CD4-positive, CD25-positive, alpha-beta regulatory T cell (primary cell): Measurements from ENCODE around the gene MMS19. TPM values are rescaled to one million over a fixed set of nuclear protein-coding genes. Genes with fewer than 3 reads are reported as not detected.

Source experiments
- ATAC-seq, 2 donors: fragments of 150-1000 bp; cut with Tn5 transposase; one replicate each; pipeline ENCODE4 v1.10.0; 2021; ENCODE audit warnings: low read depth in 2 of 2, moderate number of reproducible peaks in 2 of 2, moderate library complexity in 1 of 2
- DNase-seq, 3 donors: peaks; one replicate each; pipeline versions ENCODE4 v3.0.0 to v3.0.0-alpha.2; 2012 to 2022; ENCODE audit warnings: mixed read lengths in 1 of 3
- H3K27ac ChIP-seq: one replicate; pipeline ENCODE4 v1.7.0; 2013; ENCODE audit warnings: mild to moderate bottlenecking, low read length; ENCODE audit not compliant: insufficient read depth, poor library complexity, severe bottlenecking
- H3K27me3 ChIP-seq: one replicate; pipeline ENCODE4 v1.7.0; 2013; ENCODE audit warnings: low read length; ENCODE audit not compliant: control insufficient read depth, insufficient read depth
- H3K36me3 ChIP-seq: one replicate; pipeline ENCODE4 v1.7.0; 2013; ENCODE audit warnings: mild to moderate bottlenecking, low read length, moderate library complexity; ENCODE audit not compliant: control insufficient read depth, insufficient read depth
- H3K4me1 ChIP-seq: 2 replicates; pipeline ENCODE4 v1.7.0; 2013; ENCODE audit warnings: mild to moderate bottlenecking, low read length; ENCODE audit not compliant: insufficient read depth, control insufficient read depth, poor library complexity, severe bottlenecking
- H3K4me3 ChIP-seq: one replicate; pipeline ENCODE4 v1.7.0; 2013; ENCODE audit warnings: low read depth, mild to moderate bottlenecking, low read length, moderate library complexity
- H3K9me3 ChIP-seq, 2 experiments: 1 replicate in 1 of 2; 2 replicates in 1 of 2; pipeline ENCODE4 v1.7.0; 2013; ENCODE audit warnings: low read length in 2 of 2, mild to moderate bottlenecking in 1 of 2, moderate library complexity in 1 of 2; ENCODE audit not compliant: control insufficient read depth in 2 of 2
- H3K27ac Mint-ChIP-seq, 3 donors: one replicate each; pipeline ENCODE4 v1.8.0; 2020 to 2022; ENCODE audit warnings: mild to moderate bottlenecking in 3 of 3, mixed read lengths in 3 of 3, moderate library complexity in 2 of 3
- H3K27me3 Mint-ChIP-seq: one replicate; pipeline ENCODE4 v1.8.0; 2022; ENCODE audit warnings: mild to moderate bottlenecking, mixed read lengths
- H3K36me3 Mint-ChIP-seq: one replicate; pipeline ENCODE4 v1.8.0; 2020; ENCODE audit warnings: mixed read lengths
- H3K4me1 Mint-ChIP-seq, 4 donors: one replicate each; pipeline ENCODE4 v1.8.0; 2020 to 2022; ENCODE audit warnings: mixed read lengths in 4 of 4, mild to moderate bottlenecking in 1 of 4
- H3K4me3 Mint-ChIP-seq, 4 donors: one replicate each; pipeline ENCODE4 v1.8.0; 2020 to 2022; ENCODE audit warnings: mild to moderate bottlenecking in 4 of 4, mixed read lengths in 4 of 4, moderate library complexity in 3 of 4
- H3K9me3 Mint-ChIP-seq, 7 donors: one replicate each; pipeline ENCODE4 v1.8.0; 2020 to 2022; ENCODE audit warnings: mixed read lengths in 7 of 7, mild to moderate bottlenecking in 3 of 7, moderate library complexity in 2 of 7
- polyA plus RNA-seq, 4 donors: library from polyadenylated mRNA; unstranded; fragments of 300-500 nt; fragmentation: Illumina TruSeq; gene quantifications; one replicate each; pipeline ENCODE4 v1.2.3, GENCODE V29; 2021
- total RNA-seq: library from RNA; stranded (reverse); gene quantifications from one replicate; pipeline ENCODE4 v1.2.3, GENCODE V29; 2022

Gene MMS19
- total and polyA plus RNA-seq, 5 donors from 2014 or later, result 26.7 to 59.6 (median 36.2) TPM

DNA sequence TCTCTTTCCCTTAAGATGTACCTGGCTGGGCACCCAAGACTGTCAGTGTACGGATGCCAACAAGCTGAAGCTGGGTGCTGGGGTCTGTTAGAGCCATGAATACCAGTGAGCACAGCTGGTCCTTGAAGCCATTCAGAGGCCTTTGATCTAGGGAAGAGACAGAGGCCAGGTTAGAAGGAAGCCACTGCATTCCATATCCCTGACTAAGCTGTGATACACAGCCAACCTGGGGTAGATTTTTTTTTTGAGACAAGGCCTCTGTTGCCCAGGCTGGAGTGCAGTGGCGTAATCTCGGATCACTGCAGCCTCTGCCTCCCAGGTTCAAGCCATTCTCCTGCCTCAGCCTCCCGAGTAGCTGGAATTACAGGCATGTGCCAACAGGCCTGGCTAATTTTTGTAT, 31.5 kb downstream of the MMS19 start:
- Mint-ChIP-seq H3K4me3 (no peak overlapping the region), H3K27ac (no peak overlapping the region), H3K27me3 (no peaks in the 10 kb centered on the region), H3K9me3 (no peaks in the 10 kb centered on the region), H3K4me1 (peaks cover 0 to 4% (median 0%) of the 10 kb centered on the region in 4 donors), H3K36me3 (peaks cover 25% of the 10 kb centered on the region)
- Histone ChIP-seq H3K36me3 (peaks cover 85% of the 10 kb centered on the region), H3K27ac (no peak overlapping the region), H3K4me1 (no peaks in the 10 kb centered on the region), H3K9me3 (no peaks in the 10 kb centered on the region), H3K4me3 (no peak overlapping the region), H3K27me3 (no peaks in the 10 kb centered on the region)
- ATAC-seq (no peak), DNase-seq (no peak)

DNA sequence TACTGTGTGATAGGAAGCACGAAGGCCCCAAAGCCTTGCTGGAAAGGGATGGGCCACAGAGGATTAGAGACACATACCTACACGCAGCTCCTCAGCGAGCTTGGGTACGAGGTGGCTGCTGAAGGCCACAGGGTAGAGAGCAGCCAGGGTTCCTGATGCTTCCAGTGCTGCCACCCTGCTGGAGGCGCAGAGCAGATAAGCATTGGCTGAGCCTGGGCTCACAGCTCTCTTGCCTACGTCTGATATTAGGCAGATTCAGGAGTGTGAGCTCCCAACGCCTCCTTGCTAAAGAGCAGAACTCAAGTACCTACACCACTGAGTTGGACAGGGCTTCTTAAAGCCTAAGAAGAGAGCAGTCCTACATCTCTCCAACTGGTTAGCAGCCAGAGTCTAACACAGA, 32.2 kb downstream of the MMS19 start:
- DNase-seq, result no peak
- H3K27ac ChIP-seq, result no peak overlapping the region
- H3K36me3 ChIP-seq, result peaks cover 93% of the 10 kb centered on the region
- H3K27me3 ChIP-seq, result no peaks in the 10 kb centered on the region
- Mint-ChIP-seq H3K27me3 (no peaks in the 10 kb centered on the region), H3K4me3 (no peak overlapping the region), H3K9me3 (no peaks in the 10 kb centered on the region), H3K36me3 (peaks cover 27% of the 10 kb centered on the region), H3K27ac (no peak overlapping the region), H3K4me1 (peaks cover 0 to 4% (median 0%) of the 10 kb centered on the region in 4 donors)
- no peaks in the 10 kb centered on the region for H3K9me3 ChIP-seq
- no peaks in the 10 kb centered on the region for H3K4me1 ChIP-seq
- no peak overlapping the region for H3K4me3 ChIP-seq
- no peak for ATAC-seq

DNA sequence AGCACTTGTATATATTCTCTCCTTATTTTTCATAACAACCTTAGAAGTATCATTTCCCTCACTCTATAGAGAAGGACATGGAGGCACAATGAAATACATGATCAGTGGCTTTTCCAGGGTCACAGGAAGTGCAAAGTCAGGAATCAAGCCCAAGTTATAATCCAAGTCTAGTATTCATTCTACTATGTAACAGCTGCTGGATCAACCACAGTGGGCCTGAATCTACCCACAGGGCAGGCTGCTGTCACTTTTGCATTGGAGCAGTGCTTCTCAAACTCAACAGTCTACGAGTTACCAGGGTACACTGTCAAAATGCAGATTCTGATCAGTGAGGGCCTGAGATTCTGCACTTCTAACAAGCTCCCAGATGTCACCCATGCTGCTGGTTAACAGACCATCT, 34.0 kb downstream of the MMS19 start:
- no peak overlapping the region for H3K4me3 Mint-ChIP-seq
- no peaks in the 10 kb centered on the region for H3K9me3 Mint-ChIP-seq
- H3K4me1 ChIP-seq, result no peaks in the 10 kb centered on the region
- H3K4me1 Mint-ChIP-seq, result peaks cover 0 to 4% (median 0%) of the 10 kb centered on the region in 4 donors
- H3K4me3 ChIP-seq, result no peak overlapping the region
- no peaks in the 10 kb centered on the region for H3K9me3 ChIP-seq
- no peaks in the 10 kb centered on the region for H3K27me3 Mint-ChIP-seq
- DNase-seq (no peak), ATAC-seq (no peak)
- H3K36me3 Mint-ChIP-seq, result peaks cover 35% of the 10 kb centered on the region
- H3K27me3 ChIP-seq, result no peaks in the 10 kb centered on the region
- peaks cover 94% of the 10 kb centered on the region for H3K36me3 ChIP-seq
- peak overlapping the region in 2 of 3 donors; percentile 15 to 60 for H3K27ac Mint-ChIP-seq
- no peak overlapping the region for H3K27ac ChIP-seq

DNA sequence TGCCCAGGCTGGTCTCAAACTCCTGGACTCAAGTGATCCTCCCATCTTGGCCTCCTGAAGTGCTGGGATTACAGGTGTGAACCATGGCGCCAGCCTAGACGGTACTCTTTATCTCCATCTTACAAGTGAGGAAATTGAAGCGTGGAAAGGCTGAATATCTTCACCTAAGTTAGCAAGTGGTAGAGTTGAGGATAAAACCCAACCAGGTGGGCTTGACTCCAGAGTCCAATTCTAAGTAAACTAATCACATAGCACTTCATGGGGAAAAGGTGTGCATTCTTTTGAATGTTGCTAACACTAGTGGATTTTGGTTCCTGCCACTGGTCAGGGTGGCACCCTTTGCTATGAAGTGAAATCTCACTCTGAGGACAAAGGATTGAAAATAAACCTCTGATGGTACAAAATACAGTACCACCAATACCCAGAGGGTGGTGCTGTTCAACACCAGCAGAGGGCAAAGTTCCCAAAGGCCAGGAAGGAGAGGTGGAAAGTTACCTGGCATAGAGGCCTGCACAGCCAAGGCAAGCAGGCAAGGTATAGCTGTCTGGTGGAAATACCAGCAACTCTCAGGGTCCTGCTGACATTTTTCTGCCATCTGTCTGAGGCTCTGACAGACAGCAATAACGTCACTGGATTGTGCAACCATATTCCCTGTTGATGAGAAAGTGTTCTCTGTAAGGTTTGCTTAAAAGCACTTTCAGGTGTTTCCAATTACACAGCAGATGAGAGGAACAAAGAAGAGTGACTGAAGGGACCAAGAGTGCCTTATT, 34.7 kb downstream of the MMS19 start:
- Mint-ChIP-seq H3K9me3 (no peaks in the 10 kb centered on the region), H3K27ac (peak overlapping the region in 2 of 3 donors; percentile 51 to 60), H3K36me3 (peaks cover 41% of the 10 kb centered on the region), H3K4me1 (peaks cover 0 to 4% (median 0%) of the 10 kb centered on the region in 4 donors), H3K27me3 (no peaks in the 10 kb centered on the region), H3K4me3 (no peak overlapping the region)
- no peaks in the 10 kb centered on the region for H3K27me3 ChIP-seq
- ATAC-seq (peak; percentile 49 to 52), DNase-seq (peak; percentile 13 to 53 (median 40))
- no peak overlapping the region for H3K27ac ChIP-seq
- peaks cover 94% of the 10 kb centered on the region for H3K36me3 ChIP-seq
- no peak overlapping the region for H3K4me3 ChIP-seq
- no peaks in the 10 kb centered on the region for H3K4me1 ChIP-seq
- H3K9me3 ChIP-seq, result no peaks in the 10 kb centered on the region

DNA sequence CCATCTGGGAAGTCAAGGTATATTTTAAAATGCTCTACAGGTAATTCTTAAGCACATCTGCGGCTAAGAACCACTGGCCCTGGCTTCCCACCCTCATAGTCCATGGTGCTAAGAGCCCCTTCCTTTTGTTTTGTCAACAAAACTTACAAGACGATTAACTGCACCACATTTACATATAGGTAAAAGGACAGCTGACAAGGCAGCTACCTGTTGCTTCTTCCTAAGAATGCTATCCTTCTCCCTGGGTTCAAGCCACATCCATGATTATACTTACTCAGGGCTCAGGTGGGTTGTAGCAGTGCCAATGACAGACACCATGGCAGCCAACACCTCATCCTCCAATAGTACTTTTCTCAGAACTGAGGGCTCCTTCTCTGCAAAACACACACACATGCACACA, 35.9 kb downstream of the MMS19 start:
- H3K27ac Mint-ChIP-seq, result peak overlapping the region in 1 of 3 donors; percentile 41
- no peak overlapping the region for H3K27ac ChIP-seq
- H3K4me1 Mint-ChIP-seq, result peaks cover 0 to 4% (median 2%) of the 10 kb centered on the region in 4 donors
- peaks cover 92% of the 10 kb centered on the region for H3K36me3 ChIP-seq
- H3K36me3 Mint-ChIP-seq, result peaks cover 48% of the 10 kb centered on the region
- no peaks in the 10 kb centered on the region for H3K9me3 Mint-ChIP-seq
- H3K4me3 ChIP-seq, result no peak overlapping the region
- no peaks in the 10 kb centered on the region for H3K27me3 ChIP-seq
- no peaks in the 10 kb centered on the region for H3K4me1 ChIP-seq
- H3K4me3 Mint-ChIP-seq, result no peak overlapping the region
- DNase-seq, result no peak
- no peak for ATAC-seq
- no peaks in the 10 kb centered on the region for H3K9me3 ChIP-seq
- no peaks in the 10 kb centered on the region for H3K27me3 Mint-ChIP-seq

DNA sequence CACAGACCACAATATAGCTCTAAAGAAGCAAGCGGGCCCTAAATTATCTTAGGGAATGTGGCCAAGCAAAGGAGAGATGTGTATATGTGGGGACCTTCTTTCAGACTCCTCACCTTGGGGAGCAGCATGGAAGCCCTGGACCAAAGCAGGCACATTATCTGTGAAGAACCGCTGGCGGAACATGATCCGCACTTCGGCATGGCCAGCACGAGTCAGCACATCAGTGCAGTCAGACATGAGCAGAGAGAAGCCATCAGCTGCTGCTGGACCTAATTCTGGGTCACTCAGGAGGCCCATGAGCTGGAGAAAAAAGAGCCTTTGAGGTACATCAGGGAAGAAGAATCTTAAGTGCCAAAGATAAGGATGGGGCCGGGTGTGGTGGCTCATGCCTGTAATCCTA, 38.3 kb downstream of the MMS19 start:
- peaks cover 0 to 5% (median 3%) of the 10 kb centered on the region in 4 donors for H3K4me1 Mint-ChIP-seq
- H3K36me3 ChIP-seq, result peaks cover 92% of the 10 kb centered on the region
- no peaks in the 10 kb centered on the region for H3K9me3 ChIP-seq
- peaks cover 45% of the 10 kb centered on the region for H3K36me3 Mint-ChIP-seq
- H3K27me3 ChIP-seq, result no peaks in the 10 kb centered on the region
- no peak overlapping the region for H3K4me3 Mint-ChIP-seq
- no peak overlapping the region for H3K4me3 ChIP-seq
- ATAC-seq, result no peak
- H3K9me3 Mint-ChIP-seq, result no peaks in the 10 kb centered on the region
- DNase-seq, result no peak
- no peak overlapping the region for H3K27ac ChIP-seq
- H3K27me3 Mint-ChIP-seq, result no peaks in the 10 kb centered on the region
- H3K4me1 ChIP-seq, result no peaks in the 10 kb centered on the region
- no peak overlapping the region for H3K27ac Mint-ChIP-seq

DNA sequence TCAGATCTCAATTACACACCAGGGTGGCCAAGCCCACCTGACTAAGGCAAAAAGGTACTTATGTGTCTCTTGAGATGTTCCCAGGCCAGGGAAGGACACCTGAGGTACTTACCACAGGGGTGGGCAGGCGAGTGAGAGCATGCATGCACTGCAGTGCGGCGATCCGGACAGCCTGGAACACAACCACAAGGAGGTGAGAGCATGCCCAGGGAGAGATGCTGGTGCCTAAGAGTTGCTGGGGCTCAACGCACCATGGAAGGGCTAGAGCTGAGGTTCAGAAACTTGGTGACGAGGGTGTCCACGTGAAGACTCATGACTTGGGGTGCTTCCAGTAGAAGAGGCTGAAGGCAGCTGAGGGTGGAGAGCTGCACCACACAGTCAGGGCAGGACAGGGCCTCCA, 39.1 kb downstream of the MMS19 start:
- Mint-ChIP-seq H3K9me3 (no peaks in the 10 kb centered on the region), H3K27me3 (no peaks in the 10 kb centered on the region), H3K4me1 (peaks cover 4 to 8% (median 7%) of the 10 kb centered on the region in 4 donors), H3K27ac (no peak overlapping the region), H3K4me3 (no peak overlapping the region), H3K36me3 (peaks cover 41% of the 10 kb centered on the region)
- ATAC-seq, result no peak
- no peaks in the 10 kb centered on the region for H3K9me3 ChIP-seq
- H3K4me1 ChIP-seq, result no peaks in the 10 kb centered on the region
- no peak overlapping the region for H3K27ac ChIP-seq
- no peak overlapping the region for H3K4me3 ChIP-seq
- H3K36me3 ChIP-seq, result peaks cover 89% of the 10 kb centered on the region
- no peaks in the 10 kb centered on the region for H3K27me3 ChIP-seq
- no peak for DNase-seq

DNA sequence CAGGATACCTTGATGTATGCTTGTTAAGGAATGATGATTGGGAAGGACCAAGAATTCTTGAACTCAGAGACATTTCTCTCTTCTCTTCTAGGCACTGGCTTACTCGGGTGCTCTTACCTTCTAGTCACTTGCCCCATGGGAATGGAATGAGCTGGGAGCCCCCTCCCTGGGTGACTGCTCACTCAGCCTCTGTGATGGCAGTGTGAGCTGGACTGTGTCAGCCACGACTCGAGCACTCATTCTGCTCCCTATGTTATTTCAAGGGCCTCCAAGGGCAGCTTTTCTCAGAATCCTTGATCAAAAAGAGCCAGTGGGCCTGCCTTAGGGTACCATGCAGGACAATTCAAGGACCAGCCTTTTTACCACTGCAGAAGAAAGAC, 41.5 kb downstream of the MMS19 start:
- Histone ChIP-seq H3K36me3 (peaks cover 79% of the 10 kb centered on the region), H3K27ac (no peak overlapping the region), H3K9me3 (no peaks in the 10 kb centered on the region), H3K27me3 (no peaks in the 10 kb centered on the region), H3K4me1 (no peaks in the 10 kb centered on the region), H3K4me3 (no peak overlapping the region)
- DNase-seq, result no peak
- Mint-ChIP-seq H3K4me1 (peaks cover 4 to 18% (median 13%) of the 10 kb centered on the region in 4 donors), H3K27me3 (no peaks in the 10 kb centered on the region), H3K4me3 (no peak overlapping the region), H3K36me3 (peaks cover 28% of the 10 kb centered on the region), H3K9me3 (no peaks in the 10 kb centered on the region), H3K27ac (no peak overlapping the region)
- no peak for ATAC-seq
